ENCODE data around the gene EXD3.
"Not testable (repeated sequence)": the region's sequence is repeated elsewhere in the genome, so short reads cannot be mapped to it uniquely, and the experiment has no call there.

EXD3 gene

GRCh38 chr9:137458194-137459151 lies 35.5 kb upstream of the EXD3 start:
- DNase-seq = peak; percentile 20

GRCh38 chr9:137457406-137458193 lies 34.6 kb upstream of the EXD3 start:
- DNase-seq = no peak

GRCh38 chr9:137456864-137457405 lies 34.0 kb upstream of the EXD3 start:
- DNase-seq = no peak

GRCh38 chr9:137456061-137456863 lies 33.3 kb upstream of the EXD3 start:
- no peak for DNase-seq

- no peak for DNase-seq
Measured at GRCh38 chr9:137455359-137455991, 32.5 kb upstream of the EXD3 start.

GRCh38 chr9:137454597-137455358 lies 31.8 kb upstream of the EXD3 start:
- DNase-seq = no peak

- DNase-seq = no peak
Measured at GRCh38 chr9:137454145-137454596, 31.2 kb upstream of the EXD3 start.

GRCh38 chr9:137453643-137454081 lies 30.7 kb upstream of the EXD3 start:
- DNase-seq = no peak

- no peak for DNase-seq
Measured at GRCh38 chr9:137452761-137453642, 30.0 kb upstream of the EXD3 start.

- no peak for DNase-seq
Measured at GRCh38 chr9:137452006-137452760, 29.2 kb upstream of the EXD3 start.

- DNase-seq = not testable (repeated sequence)
Measured at GRCh38 chr9:137451264-137452005, 28.5 kb upstream of the EXD3 start.

GRCh38 chr9:137450539-137451222 lies 27.7 kb upstream of the EXD3 start:
- DNase-seq = not testable (repeated sequence)

- DNase-seq = no peak
Measured at GRCh38 chr9:137449931-137450538, 27.1 kb upstream of the EXD3 start.

- DNase-seq = no peak
Measured at GRCh38 chr9:137449081-137449844, 26.3 kb upstream of the EXD3 start.

- no peak for DNase-seq
Measured at GRCh38 chr9:137448602-137448962, 25.6 kb upstream of the EXD3 start.

- DNase-seq = no peak
Measured at GRCh38 chr9:137447722-137448601, 25.0 kb upstream of the EXD3 start.

Data from DMS 273 treated with DMSO at 0.1 percent for 48 hours (cell line).